Measurements from ENCODE around the gene IFNGR2.

The IFNGR2 gene

GRCh38 chr21:33481314-33481943 is 78.2 kb downstream of the IFNGR2 start:
- no peak for DNase-seq (ENCODE audit: low read depth)

Data from stimulated activated CD8-positive, alpha-beta memory T cell treated with anti-CD3 and anti-CD28 coated beads, Interleukin-15, amount 100 ng/mL, for 1 hour (primary cell).